MM.1S (cell line): Measurements from ENCODE around the gene ZSWIM4.
"Not testable (repeated sequence)": the region's sequence is repeated elsewhere in the genome, so short reads cannot be mapped to it uniquely, and the experiment has no call there.

Experiments used
- DNase-seq: peaks from one replicate; pipeline ENCODE4 v3.0.0-alpha.2; 2015
- H2AFZ ChIP-seq: fragments of 300-600 bp; sonication (generic); 2 replicates; pipeline ENCODE4 v1.6.0; 2016; ENCODE audit warnings: antibody characterized with exemption, low read length
- H3F3A ChIP-seq: fragments of 300-600 bp; sonication (generic); 2 replicates; pipeline ENCODE4 v1.6.1; 2016; ENCODE audit warnings: mild to moderate bottlenecking, antibody characterized with exemption, low read length, moderate library complexity, mixed read lengths; ENCODE audit not compliant: insufficient read depth
- H3K27ac ChIP-seq: fragments of 300-600 bp; sonication (generic); 2 replicates; pipeline ENCODE4 v1.5.1; 2016; ENCODE audit warnings: mild to moderate bottlenecking, low read length
- H3K27me3 ChIP-seq: fragments of 300-600 bp; sonication (generic); replicated peaks from 2 replicates; pipeline ENCODE4 v1.6.0; 2016; ENCODE audit warnings: low read length; ENCODE audit not compliant: insufficient read depth
- H3K36me3 ChIP-seq: fragments of 300-600 bp; sonication (generic); replicated peaks from 2 replicates; pipeline ENCODE4 v1.6.1; 2016; ENCODE audit warnings: mild to moderate bottlenecking, low read length, mixed read lengths; ENCODE audit not compliant: insufficient read depth
- H3K4me1 ChIP-seq: fragments of 300-600 bp; sonication (generic); 2 replicates; pipeline ENCODE4 v1.6.1; 2016; ENCODE audit warnings: low read length, mixed read lengths
- H3K4me2 ChIP-seq: fragments of 300-600 bp; sonication (generic); 2 replicates; pipeline ENCODE4 v1.6.0; 2016; ENCODE audit warnings: low read depth, low read length
- H3K4me3 ChIP-seq: fragments of 300-600 bp; sonication (generic); 2 replicates; pipeline ENCODE4 v1.5.1; 2016; ENCODE audit warnings: low read length, mixed read lengths
- H3K79me2 ChIP-seq: fragments of 300-600 bp; sonication (generic); 2 replicates; pipeline ENCODE4 v1.6.1; 2016; ENCODE audit warnings: mixed run types, low read length, mixed read lengths
- H3K9ac ChIP-seq: fragments of 300-600 bp; sonication (generic); 2 replicates; pipeline ENCODE4 v1.6.1; 2016; ENCODE audit warnings: low read length, mixed read lengths
- H3K9me2 ChIP-seq: fragments of 300-600 bp; sonication (generic); replicated peaks from 2 replicates; pipeline ENCODE4 v1.6.1; 2016; ENCODE audit warnings: mild to moderate bottlenecking, low read length, mixed read lengths; ENCODE audit not compliant: insufficient read depth
- H3K9me3 ChIP-seq: fragments of 300-600 bp; sonication (generic); replicated peaks from 2 replicates; pipeline ENCODE4 v1.6.1; 2016; ENCODE audit warnings: mild to moderate bottlenecking, low read length, mixed read lengths; ENCODE audit not compliant: insufficient read depth
- H4K20me1 ChIP-seq: fragments of 300-600 bp; sonication (generic); 2 replicates; pipeline ENCODE4 v1.6.1; 2016; ENCODE audit warnings: mild to moderate bottlenecking, low read length, moderate library complexity, mixed read lengths; ENCODE audit not compliant: insufficient read depth
- CTCF ChIP-seq: fragments of 300-600 bp; sonication (generic); IDR thresholded peaks from 2 replicates; pipeline ENCODE4 v1.5.1; 2016; ENCODE audit warnings: antibody characterized with exemption, low read length, mixed read lengths
- EZH2 ChIP-seq: fragments of 300-600 bp; sonication (generic); optimal IDR thresholded peaks from 2 replicates; pipeline ENCODE3; 2017; ENCODE audit warnings: low read depth, mild to moderate bottlenecking, antibody characterized with exemption, low read length, mixed read lengths
- EZH2phosphoT487 ChIP-seq: fragments of 300-600 bp; sonication (generic); IDR thresholded peaks from 2 replicates; pipeline ENCODE4 v1.6.1; 2018; ENCODE audit warnings: antibody characterized with exemption, low read length

The ZSWIM4 gene

GRCh38 chr19:13774217-13775191, 20.7 kb upstream of the ZSWIM4 start, which contains the start of gene C19orf53:
Gene C19orf53, plus strand, starts transcription at chr19:13774456. Its CDS starts 22 bp downstream, at chr19:13774478.
- TF ChIP-seq EZH2phosphoT487 (no peak), EZH2 (no peak), CTCF (no peak)

GRCh38 chr19:13778398-13778797, 16.8 kb upstream of the ZSWIM4 start:
- peaks cover 5% of the 10 kb centered on the region for H3F3A ChIP-seq
- H3K9ac ChIP-seq: no peak overlapping the region
- no peaks in the 10 kb centered on the region for H3K9me2 ChIP-seq
- H3K9me3 ChIP-seq: no peaks in the 10 kb centered on the region
- H2AFZ ChIP-seq: no peak overlapping the region
- 0 out of 2 replicates have a peak, but pooled peaks cover 5% of the 10 kb centered on the region for H3K4me1 ChIP-seq
- H3K27ac ChIP-seq: no peak overlapping the region
- no peaks in the 10 kb centered on the region for H3K36me3 ChIP-seq
- no peak for DNase-seq
- peaks cover 27% of the 10 kb centered on the region for H3K79me2 ChIP-seq
- H4K20me1 ChIP-seq: no peaks in the 10 kb centered on the region
- no peak overlapping the region for H3K4me2 ChIP-seq
- TF ChIP-seq CTCF: no peak
- TF ChIP-seq EZH2phosphoT487: no peak
- no peak for TF ChIP-seq EZH2
- no peak overlapping the region for H3K4me3 ChIP-seq
- H3K27me3 ChIP-seq: no peaks in the 10 kb centered on the region

More at GRCh38 chr19:13774217-13775191, 20.7 kb upstream of the ZSWIM4 start, which contains the start of gene C19orf53:
- Histone ChIP-seq H3K4me1 (0 out of 2 replicates have a peak, but pooled peaks cover 5% of the 10 kb centered on the region), H3F3A (peaks cover 3% of the 10 kb centered on the region; the same call in 1 of the 2 replicates), H3K79me2 (peaks cover 27% of the 10 kb centered on the region), H3K27ac (peak within 1 kb of the TSS; percentile 51; the same call in 1 of the 2 replicates), H3K9ac (peak within 1 kb of the TSS; percentile 88), H3K27me3 (no peaks in the 10 kb centered on the region), H3K36me3 (no peaks in the 10 kb centered on the region), H3K9me3 (no peaks in the 10 kb centered on the region), H4K20me1 (no peaks in the 10 kb centered on the region), H3K4me3 (peak within 1 kb of the TSS; percentile 88), H2AFZ (peak within 1 kb of the TSS; percentile 61), H3K9me2 (no peaks in the 10 kb centered on the region), H3K4me2 (peak within 1 kb of the TSS; percentile 89)
- DNase-seq: peak; percentile 95

- Histone ChIP-seq H3K79me2 (peaks cover 27% of the 10 kb centered on the region), H3K4me1 (0 out of 2 replicates have a peak, but pooled peaks cover 5% of the 10 kb centered on the region), H3K4me2 (no peak overlapping the region), H3K9me2 (no peaks in the 10 kb centered on the region), H3K9ac (no peak overlapping the region), H3K9me3 (no peaks in the 10 kb centered on the region), H3K36me3 (no peaks in the 10 kb centered on the region), H3K27me3 (no peaks in the 10 kb centered on the region), H3K27ac (no peak overlapping the region), H4K20me1 (no peaks in the 10 kb centered on the region), H2AFZ (no peak overlapping the region), H3F3A (peaks cover 8% of the 10 kb centered on the region), H3K4me3 (no peak overlapping the region)
- DNase-seq: no peak
- TF ChIP-seq CTCF (no peak), EZH2 (no peak), EZH2phosphoT487 (no peak)
Observed at GRCh38 chr19:13778847-13779246, 16.4 kb upstream of the ZSWIM4 start.

- not testable (repeated sequence) for DNase-seq, H2AFZ ChIP-seq, H3K27me3 ChIP-seq, H3K9me2 ChIP-seq, H4K20me1 ChIP-seq, H3K4me2 ChIP-seq, H3K9me3 ChIP-seq, H3K27ac ChIP-seq, H3F3A ChIP-seq, H3K36me3 ChIP-seq, H3K4me3 ChIP-seq, H3K9ac ChIP-seq
- peaks cover 22% of the 10 kb centered on the region for H3K79me2 ChIP-seq
- H3K4me1 ChIP-seq: peaks cover 12% of the 10 kb centered on the region; the same call in 1 of the 2 replicates
Observed at GRCh38 chr19:13779794-13780193, 15.4 kb upstream of the ZSWIM4 start.
